HG03135 (cell line): ENCODE measurements around the gene SDC1.

Experiments used
- ATAC-seq: cut with Tn5 transposase; IDR thresholded peaks from one replicate; pipeline ENCODE4 v1.9.1; 2021; ENCODE audit warnings: mild to moderate bottlenecking, moderate library complexity; ENCODE audit not compliant: unreplicated experiment

SDC1 gene

GRCh38 chr2:20186078-20186854 is 38.7 kb downstream of the SDC1 start:
- no peak for ATAC-seq

- no peak for ATAC-seq
Measured at GRCh38 chr2:20185176-20186022, 39.5 kb downstream of the SDC1 start.

DNA sequence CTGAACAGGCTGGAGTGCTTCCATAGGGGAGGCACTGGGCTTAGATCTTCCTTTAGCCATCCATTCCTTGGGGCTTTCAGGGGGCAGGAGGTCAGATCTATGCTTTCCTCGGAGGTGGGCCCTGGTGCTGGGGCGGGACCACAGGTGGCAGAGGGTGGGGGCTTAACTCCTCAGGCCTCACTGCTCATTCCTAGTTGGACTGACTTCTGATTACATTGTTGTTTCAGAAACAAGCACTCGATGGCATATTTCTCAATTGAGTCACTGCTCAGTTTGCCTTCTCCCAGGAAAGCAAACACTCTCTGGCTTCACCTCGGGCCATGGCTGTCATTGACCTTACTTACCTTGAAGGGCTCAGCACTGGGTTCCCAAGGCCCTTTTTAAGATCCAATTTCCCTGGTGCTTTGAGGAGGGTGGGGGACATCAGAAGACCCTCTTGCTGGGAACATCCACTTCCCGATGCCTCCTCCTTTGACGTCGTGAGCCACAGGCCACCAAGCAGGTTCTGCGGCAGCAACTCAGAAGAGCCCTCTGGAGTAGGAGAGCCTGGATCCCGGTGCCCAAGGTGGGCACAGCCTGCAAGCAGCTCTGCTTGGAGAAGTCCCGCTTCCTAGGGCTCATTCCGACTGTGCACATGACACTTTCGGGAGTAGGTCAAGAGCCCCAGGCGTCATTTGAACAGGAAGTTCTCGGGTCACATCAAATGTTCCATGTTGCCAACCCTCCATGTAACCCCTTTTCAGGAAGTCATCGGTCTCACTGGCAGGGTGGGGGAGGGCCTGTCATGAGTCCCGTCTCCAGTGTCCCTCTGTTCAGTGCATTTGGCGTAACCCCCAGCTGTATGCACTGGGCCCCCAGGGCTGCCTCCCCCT is 40.6 kb downstream of the SDC1 start:
- no peak for ATAC-seq

DNA sequence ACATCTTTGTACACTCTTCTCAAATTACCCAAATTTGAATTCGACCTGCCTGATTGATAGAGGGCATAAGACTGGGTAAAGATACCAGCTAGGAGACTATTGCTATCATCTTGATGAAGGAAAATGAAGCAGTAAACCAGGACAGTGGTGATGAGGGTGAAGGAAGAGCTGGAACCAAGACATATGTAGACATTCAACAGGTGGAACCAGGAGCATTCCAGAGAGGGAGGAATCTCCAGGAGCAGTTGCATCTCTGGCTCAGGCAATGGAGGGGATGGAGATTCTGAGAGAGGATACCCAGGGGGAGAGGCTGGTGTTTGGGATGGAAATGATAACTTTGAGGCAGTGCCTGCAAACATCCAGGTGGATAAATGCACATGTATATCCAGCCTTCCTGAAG is 41.6 kb downstream of the SDC1 start:
- no peak for ATAC-seq

DNA sequence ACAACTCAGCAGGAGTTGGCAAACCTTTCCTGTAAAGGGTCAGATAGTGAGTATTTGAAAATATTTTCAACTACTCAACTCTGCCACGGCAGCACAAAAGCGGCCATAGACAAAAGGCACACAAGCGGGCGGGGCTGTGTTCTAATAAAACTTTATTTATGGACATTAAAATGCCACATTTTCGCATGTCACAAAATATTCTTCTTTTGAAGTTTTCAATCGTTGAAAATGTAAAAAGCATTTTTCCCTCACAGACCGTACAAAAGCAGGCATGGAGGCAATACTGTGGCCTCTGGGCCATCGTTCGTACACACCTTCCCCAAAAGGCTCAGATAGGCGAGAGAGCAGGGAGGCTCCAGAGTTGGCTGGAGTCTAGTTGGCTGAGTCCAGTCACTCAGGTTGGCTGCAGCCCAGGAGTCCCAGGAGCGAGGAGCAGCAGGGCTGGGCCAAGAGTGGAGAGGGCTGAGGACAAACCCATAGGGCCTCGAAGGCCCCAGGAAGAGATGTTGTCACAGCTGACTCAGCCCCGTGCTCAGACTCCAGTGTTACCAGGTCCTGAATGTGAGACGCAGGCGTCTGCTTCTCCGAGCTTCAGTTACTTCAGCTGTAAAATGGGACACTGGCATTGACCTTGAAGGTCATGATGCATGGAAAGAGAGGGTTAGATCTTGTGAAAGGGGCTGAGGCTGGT is 42.5 kb downstream of the SDC1 start:
- no peak for ATAC-seq

GRCh38 chr2:20181761-20182160 is 43.2 kb downstream of the SDC1 start:
- ATAC-seq: no peak

DNA sequence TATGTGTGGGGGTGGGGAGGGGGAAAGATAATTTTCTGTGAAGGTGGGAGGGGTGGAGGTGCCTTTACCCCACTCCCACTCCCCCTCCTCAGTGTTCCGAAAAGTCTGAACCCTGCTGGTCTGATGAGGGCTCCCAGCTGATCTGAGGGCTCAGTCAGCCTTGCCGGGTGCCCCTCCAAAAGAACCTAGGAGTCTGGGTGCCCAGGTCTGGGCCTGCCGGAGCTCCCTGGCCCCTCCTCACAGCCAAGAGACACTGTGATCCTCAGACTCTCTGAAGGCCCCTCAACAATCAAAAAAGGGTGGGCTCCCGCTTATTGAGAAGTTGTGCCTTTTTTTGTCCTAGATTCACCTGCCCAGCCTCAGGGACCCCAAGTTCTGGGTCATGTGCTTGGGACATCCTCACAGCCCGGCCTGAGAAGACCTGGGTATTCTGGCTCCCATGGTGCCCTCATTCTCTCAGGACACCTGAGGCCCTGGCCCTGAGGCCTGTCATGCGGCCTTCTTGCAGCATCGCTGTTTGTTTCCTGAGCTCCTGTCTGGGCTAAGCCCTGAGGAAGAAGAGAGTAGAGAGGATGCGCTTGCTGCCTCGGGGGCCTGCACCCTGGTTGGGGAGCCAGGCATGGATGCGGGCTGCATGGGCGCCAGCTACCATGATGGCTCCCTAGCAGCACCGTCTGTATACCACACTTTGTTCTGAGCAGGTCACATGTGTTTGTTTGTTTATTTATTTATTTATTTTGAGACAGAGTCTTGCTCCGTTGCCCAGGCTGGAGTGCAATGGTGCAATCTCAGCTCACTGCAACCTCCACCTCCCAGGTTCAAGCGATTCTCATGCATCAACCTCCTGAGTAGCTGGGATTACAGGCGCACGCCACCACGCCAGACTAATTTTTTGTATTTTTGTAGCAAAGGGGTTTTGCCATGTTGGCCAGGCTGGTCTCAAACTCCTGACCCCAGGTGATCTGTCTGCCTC is 44.0 kb downstream of the SDC1 start:
- no peak for ATAC-seq

DNA sequence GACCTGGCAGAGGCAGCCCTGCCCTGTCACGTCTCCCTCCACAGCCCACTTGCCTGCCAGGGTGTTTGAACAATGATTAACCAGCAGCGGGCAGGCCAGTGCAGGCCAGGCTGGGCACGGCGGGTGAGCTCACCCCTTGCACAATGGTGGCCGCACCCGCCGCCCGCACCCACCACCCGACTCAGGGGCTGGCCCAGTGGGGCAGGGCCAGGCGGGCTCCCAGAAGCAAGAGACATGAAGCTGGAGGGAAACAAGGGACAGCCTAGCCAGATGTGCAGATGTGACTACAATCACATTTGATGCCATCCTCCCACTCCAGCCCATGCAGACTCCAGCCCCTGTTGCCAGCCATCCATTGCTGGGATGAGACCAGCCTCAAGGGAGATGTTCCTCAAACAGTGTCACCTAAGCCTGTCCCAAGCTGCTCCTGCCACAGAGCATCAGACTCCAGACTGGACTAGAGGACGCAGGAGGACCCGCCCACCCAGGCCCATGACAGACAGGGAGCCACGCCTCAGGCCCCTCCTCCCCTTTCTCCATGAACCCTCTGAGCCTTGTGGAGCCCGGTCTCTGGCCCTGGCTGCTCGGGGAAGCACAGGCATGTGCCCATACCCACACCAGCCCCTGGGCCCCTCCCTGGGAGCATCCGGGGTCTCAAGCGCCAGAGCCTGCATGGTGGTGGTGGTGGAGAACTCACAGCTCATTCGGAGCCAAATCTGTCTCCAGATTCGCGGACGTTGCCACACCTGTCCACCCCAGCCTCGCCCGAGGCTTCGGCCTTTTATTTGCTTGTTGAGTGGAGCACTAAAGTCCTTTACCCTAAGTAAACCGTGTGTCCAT is 45.0 kb downstream of the SDC1 start:
- ATAC-seq: no peak

DNA sequence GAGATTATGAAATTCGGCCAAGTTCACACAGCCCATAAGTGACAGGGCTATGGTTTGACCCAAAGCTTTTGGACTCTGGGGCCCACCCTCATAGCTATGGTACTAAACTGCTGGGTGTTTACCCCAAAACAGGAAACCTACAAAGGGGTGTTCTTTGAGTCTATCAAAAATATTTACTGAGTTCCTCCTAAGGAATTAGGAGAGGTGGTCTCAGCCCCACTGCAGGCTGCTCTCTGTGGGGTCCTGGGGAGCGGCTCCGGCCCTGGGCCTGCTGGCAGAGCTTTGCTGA is 45.5 kb downstream of the SDC1 start:
- no peak for ATAC-seq

DNA sequence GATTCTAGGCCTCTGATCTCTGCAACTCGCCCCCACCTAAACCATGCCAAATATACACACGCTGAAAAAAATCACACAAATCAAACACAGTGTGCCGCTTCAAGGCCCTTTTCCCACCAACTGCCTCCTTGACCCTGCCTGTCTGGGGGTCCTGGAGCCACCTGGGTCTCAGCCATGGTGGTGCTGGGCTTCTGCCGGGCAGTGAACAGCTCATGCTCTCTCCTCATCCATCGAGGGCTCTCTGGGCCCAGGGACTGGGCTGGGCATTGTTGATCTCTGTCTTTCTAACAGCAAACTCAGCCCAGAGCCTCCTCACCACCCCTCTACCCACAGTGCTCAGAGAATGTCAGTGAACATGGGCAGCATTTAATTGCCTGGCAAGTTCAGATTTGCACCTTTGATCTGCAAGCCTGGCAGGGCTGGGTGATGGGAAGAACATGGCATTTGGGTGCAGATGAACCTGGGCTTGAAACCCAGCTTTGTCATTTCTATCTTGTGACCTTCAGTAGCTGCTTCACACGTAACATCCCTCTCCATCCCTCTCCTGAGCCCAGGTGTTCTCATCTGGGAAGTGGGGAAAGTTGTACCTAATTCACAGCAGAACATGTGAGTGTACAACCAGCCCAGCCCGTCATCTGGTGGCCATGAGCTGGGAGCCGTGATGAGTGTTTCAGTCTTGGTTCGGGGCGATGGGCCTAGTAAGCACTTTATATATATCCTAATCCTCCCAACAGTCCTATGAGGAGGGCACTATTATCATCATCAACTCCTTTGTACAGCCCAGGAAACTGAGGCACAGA is 46.1 kb downstream of the SDC1 start:
- ATAC-seq: no peak

GRCh38 chr2:20178249-20178607 is 46.7 kb downstream of the SDC1 start:
- no peak for ATAC-seq

DNA sequence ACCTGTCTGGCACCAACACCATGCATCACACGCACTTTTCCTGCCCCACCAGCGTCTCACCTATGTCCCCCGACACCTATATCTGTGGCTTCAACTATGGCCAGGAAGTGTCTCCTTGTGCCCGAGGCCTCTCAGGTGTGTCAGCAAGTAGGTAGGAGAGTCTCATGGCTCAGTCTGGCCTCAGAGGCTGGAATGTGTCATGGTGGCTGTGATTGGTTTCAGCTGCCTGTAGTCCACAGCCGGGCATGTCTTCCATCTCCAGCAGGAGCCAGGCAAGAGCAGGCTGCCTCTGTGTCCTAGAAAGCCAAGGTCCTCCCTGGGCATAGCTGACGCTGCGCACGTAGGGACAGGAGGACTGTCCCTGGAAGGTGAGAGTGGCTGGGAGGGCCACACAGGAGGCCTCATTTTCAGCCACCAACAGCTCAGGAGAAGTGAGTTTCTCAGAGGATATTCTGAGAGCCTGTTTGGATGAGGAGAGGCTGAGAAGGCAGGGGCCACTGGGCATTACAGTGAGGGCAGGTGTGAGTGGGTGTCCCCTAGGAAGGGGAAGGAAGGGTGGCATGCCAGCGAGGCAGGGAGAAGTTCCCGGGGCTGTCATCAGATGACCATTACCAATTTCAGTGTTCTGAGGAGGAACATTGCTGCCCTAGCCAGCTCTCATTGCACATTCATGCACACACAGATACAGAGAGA is 47.2 kb downstream of the SDC1 start:
- no peak for ATAC-seq

GRCh38 chr2:20176760-20177159 is 48.2 kb downstream of the SDC1 start:
- ATAC-seq: no peak

DNA sequence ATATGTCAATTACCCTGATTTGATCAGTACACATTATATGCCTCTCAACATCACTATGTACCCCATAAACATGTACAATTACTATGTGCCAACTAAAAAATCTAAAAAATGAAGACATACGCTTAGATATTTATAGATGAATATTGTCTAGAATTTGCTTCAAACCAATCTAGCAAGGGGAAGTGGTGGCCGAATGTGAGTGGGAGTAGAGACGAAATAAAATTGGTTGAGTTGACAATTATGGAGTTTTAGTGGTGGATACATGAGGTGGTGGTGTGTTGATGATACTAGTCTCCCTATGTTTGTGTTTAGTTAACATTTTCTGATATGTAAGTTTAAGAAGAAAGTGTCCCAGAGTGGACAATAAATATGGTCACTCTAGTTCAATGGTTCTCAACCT is 49.0 kb downstream of the SDC1 start:
- ATAC-seq: no peak

- no peak for ATAC-seq
Measured at GRCh38 chr2:20175267-20175666, 49.7 kb downstream of the SDC1 start.

DNA sequence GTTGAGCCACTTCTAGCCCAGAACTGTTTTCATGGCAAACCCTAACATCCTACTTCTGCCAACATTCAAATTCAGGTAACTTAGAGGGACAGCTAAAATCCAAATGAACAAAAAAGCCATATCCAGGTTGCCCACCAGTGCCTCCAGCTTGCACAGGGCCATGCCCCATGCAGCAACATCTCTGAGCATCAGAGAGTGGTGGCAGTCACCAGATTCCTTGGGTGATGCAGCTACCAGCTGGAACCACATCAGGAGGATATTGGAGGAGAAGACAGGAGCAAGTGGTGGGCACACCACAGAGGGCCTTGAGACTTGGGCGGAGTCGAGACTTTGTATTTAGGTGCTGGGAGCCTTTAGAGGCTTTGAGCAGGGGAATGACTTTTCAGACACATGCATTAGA is 50.5 kb downstream of the SDC1 start:
- ATAC-seq: no peak
